ENCODE results near the gene MAN1C1.
"Not testable (repeated sequence)": the region's sequence is repeated elsewhere in the genome, so short reads cannot be mapped to it uniquely, and the experiment has no call there.

The MAN1C1 gene

GRCh38 chr1:25683731-25684130 is 67.1 kb downstream of the MAN1C1 start:
- no peak for DNase-seq

- DNase-seq = no peak
Measured at GRCh38 chr1:25684216-25684965, 67.8 kb downstream of the MAN1C1 start.

GRCh38 chr1:25685211-25685750 is 68.7 kb downstream of the MAN1C1 start:
- no peak for DNase-seq

GRCh38 chr1:25685938-25686665 is 69.5 kb downstream of the MAN1C1 start:
- no peak for DNase-seq

GRCh38 chr1:25687221-25688017 is 70.8 kb downstream of the MAN1C1 start:
- DNase-seq = no peak

- DNase-seq = no peak
Measured at GRCh38 chr1:25688390-25689119, 72.0 kb downstream of the MAN1C1 start.

GRCh38 chr1:25689686-25690381 is 73.2 kb downstream of the MAN1C1 start:
- no peak for DNase-seq

- DNase-seq = no peak
Measured at GRCh38 chr1:25690396-25690956, 73.9 kb downstream of the MAN1C1 start.

GRCh38 chr1:25691211-25691610 is 74.6 kb downstream of the MAN1C1 start:
- DNase-seq = no peak

- peak; percentile 39 for DNase-seq
Measured at GRCh38 chr1:25692560-25692959, 76.0 kb downstream of the MAN1C1 start.

- no peak for DNase-seq
Measured at GRCh38 chr1:25694167-25695007, 77.8 kb downstream of the MAN1C1 start.

GRCh38 chr1:25695090-25695770 is 78.6 kb downstream of the MAN1C1 start:
- no peak for DNase-seq

GRCh38 chr1:25695771-25696311 is 79.2 kb downstream of the MAN1C1 start:
- DNase-seq = no peak

- DNase-seq = not testable (repeated sequence)
Measured at GRCh38 chr1:25696643-25697042, 80.1 kb downstream of the MAN1C1 start.

- DNase-seq = no peak
Measured at GRCh38 chr1:25697435-25698217, 81.0 kb downstream of the MAN1C1 start.

GRCh38 chr1:25698252-25698651 is 81.7 kb downstream of the MAN1C1 start:
- no peak for DNase-seq

GRCh38 chr1:25699059-25699458 is 82.5 kb downstream of the MAN1C1 start:
- not testable (repeated sequence) for DNase-seq

- DNase-seq = no peak
Measured at GRCh38 chr1:25699500-25700143, 83.0 kb downstream of the MAN1C1 start.

Measured in RPMI8226 (cell line).